Right lung (tissue), 10 donors: ENCODE results near the gene DENND1C. TPM values are rescaled to one million over a fixed set of nuclear protein-coding genes. Genes with fewer than 3 reads are reported as not detected.

Experiments
- DNase-seq, 2 donors: peaks; one replicate each; pipeline ENCODE4 v3.0.0-alpha.2; 2013
- long read RNA-seq, 8 donors: transcript quantifications; one replicate each; lab custom pipeline, GENCODE V29; 2026
- polyA plus RNA-seq, 5 donors: library from polyadenylated mRNA; unstranded; fragments of 120-200 nt; gene quantifications; one replicate each; pipeline versions ENCODE4 v1.2.1 to v1.2.3, GENCODE V29; 2013; ENCODE audit warnings: inconsistent platforms in 1 of 5, low replicate concordance in 1 of 5; ENCODE audit not compliant: insufficient read length in 5 of 5, insufficient read depth in 1 of 5

DENND1C gene, protein sequence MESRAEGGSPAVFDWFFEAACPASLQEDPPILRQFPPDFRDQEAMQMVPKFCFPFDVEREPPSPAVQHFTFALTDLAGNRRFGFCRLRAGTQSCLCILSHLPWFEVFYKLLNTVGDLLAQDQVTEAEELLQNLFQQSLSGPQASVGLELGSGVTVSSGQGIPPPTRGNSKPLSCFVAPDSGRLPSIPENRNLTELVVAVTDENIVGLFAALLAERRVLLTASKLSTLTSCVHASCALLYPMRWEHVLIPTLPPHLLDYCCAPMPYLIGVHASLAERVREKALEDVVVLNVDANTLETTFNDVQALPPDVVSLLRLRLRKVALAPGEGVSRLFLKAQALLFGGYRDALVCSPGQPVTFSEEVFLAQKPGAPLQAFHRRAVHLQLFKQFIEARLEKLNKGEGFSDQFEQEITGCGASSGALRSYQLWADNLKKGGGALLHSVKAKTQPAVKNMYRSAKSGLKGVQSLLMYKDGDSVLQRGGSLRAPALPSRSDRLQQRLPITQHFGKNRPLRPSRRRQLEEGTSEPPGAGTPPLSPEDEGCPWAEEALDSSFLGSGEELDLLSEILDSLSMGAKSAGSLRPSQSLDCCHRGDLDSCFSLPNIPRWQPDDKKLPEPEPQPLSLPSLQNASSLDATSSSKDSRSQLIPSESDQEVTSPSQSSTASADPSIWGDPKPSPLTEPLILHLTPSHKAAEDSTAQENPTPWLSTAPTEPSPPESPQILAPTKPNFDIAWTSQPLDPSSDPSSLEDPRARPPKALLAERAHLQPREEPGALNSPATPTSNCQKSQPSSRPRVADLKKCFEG
- polyA plus RNA-seq: 10 to 100 TPM; 14.6 to 23.3 (median 16.6) TPM
- long read RNA-seq, donor 1: 0 reads
- long read RNA-seq, donor 2: 0 reads
- long read RNA-seq, donor 3, partial matches to known transcripts: 0 of 1 reads
- long read RNA-seq, donor 3, other reads (novel, unspliced or antisense): 0 of 1 reads
- long read RNA-seq, donor 4, partial matches to known transcripts: 8 of 8 reads
- long read RNA-seq, donor 4, other reads (novel, unspliced or antisense): 0 of 8 reads
- long read RNA-seq, donor 5: 0 reads
- long read RNA-seq, donor 6: 0 reads
- long read RNA-seq, donor 7: 0 reads
- long read RNA-seq, donor 8, partial matches to known transcripts: 6 of 6 reads
- long read RNA-seq, donor 8, other reads (novel, unspliced or antisense): 0 of 6 reads

DNA sequence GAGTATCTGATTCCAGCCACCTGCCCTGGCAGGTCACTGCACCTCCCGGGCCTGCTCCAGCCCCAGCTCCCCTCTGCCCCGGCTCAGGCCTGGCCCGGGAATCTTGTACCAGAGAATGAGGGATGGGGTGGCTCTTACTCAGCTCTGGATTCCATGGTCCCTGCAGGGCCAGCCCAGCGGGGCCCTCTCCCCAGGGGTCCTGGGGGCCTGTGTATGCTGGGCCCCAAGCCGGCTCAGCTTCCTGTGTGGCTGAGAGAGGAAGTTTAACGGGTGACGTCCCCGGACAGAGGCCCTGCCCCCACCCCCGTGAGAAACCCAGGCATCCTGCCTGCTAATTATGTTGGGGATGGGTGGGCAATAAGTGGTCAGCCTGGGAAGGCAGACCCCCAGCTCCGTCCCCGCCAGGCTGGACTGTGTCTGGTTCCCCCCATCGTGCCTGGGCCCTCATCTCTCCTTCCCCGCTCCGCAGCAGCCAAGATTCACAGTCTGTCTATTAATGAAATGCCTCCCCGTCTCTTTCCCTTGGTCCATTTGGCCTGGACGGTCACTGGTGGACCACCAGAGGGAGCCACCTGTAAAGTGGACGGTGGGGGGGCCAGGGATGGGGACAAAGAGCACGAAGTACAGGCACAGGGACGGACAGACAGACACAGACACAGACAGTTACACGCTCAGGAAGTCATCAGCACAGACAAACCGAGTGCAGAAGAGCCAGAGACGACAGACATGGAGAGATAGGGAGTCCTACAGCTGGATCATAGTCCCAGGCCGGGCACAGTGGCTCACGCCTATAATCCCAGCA, at the start of gene DENND1C:
Gene DENND1C, minus strand, starts transcription at position 247 of the 802 bp plus-strand sequence. Its CDS starts 92 bp downstream, at position 155.
- DNase-seq: no peak

DNA sequence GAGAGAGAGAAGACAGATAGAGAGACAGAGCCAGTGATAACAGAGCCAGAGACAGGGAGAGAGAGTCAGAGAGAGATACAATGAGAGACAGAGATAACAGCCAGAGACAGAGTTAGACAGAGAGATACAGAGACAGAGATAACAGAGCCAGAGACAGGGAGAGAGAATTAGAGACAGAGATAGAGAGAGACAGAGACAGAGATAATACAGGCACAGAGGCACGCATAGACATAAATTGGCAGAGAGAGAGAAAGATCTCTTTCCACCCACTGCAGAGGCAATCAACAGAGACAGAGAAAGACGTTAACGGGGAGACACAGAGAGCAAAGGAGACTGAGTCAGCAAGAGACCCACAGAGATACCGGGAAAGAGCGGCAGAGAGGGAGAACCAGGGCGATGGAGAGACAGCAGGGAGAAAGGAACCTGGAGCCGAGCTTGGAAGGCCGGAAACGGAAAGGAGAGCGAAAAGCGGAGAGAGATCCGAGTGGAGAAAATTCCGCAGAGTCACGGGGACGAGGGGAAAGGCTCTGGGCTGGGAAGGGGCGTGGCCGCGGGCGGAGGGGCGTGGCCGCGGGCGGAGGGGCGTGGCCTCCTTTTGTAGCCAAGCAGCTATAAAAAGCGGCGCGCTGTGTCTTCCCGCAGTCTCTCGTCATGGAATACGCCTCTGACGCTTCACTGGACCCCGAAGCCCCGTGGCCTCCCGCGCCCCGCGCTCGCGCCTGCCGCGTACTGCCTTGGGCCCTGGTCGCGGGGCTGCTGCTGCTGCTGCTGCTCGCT, 49.0 kb upstream of the DENND1C start, which contains the start of gene TNFSF9:
Gene TNFSF9, plus strand, starts transcription at position 641 of the 777 bp plus-strand sequence. Its CDS starts 11 bp downstream, at position 652.
- DNase-seq: peak; percentile 85 to 87

DNA sequence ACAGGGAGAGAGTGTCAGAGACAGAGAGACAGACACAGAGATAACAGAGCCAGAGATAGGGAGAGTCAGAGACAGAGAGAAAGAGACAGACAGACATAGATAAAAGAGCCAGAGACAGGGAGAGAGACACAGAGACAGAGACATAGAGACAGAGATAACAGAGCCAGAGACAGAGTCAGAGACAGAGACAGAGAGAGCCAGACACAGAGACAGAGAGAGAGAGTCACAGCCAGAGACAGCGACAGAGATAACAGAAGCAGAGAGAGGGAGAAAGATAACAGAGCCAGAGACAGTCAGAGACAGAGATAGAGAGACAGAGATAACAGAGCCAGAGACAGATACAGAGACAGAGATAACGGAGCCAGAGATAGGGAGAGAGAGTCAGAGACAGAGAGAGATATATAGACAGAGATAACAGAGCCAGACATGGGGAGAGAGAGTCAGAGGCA, 48.4 kb upstream of the DENND1C start:
- no peak for DNase-seq

DNA sequence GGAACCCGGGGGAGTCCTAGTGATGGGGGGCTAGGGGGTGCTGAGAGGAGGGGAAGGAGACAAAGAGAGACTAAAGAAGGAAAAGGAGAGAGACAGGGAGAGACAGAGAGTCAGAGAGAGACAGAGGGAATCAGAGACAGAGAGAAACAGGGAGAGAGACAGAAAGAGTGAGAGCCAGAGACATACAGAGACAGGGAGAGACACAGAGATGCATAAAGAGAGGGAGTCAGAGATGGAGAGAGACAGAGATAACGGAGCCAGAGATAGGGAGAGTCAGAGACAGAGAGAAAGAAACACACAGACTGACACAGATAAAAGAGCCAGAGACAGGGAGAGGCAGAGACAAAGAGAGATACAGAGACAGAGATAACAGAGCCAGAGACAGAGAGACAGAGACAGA, 47.8 kb upstream of the DENND1C start:
- DNase-seq: no peak

DNA sequence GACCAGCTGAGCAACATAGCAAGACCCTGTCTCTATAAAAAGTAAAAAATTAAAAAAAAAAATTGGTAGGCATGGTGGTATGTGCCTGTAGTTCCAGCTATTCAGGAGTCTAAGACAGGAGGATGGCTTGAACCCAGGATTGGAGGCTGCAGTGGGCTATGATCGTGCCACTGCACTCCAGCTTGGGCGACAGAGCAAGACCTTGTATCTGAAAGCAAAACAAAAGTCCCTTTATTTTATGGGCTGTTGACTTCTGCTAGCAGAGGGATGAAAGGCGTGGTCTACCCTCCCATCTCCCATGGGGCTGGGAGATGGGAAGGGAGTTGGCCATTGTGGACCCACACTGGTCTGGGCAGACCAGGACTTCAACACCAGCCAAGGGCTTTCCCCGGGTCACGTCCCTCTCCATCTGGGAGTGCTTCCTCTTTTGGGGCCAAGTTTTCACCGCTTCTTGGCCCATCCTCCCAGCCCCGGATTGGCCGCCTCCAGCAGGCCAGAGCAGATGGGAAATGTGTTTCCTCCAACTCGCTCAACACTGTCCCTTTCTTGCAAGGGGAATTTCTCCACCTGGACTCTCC, 47.0 kb upstream of the DENND1C start:
- peak in 1 of 2 donors; percentile 37 for DNase-seq

DNA sequence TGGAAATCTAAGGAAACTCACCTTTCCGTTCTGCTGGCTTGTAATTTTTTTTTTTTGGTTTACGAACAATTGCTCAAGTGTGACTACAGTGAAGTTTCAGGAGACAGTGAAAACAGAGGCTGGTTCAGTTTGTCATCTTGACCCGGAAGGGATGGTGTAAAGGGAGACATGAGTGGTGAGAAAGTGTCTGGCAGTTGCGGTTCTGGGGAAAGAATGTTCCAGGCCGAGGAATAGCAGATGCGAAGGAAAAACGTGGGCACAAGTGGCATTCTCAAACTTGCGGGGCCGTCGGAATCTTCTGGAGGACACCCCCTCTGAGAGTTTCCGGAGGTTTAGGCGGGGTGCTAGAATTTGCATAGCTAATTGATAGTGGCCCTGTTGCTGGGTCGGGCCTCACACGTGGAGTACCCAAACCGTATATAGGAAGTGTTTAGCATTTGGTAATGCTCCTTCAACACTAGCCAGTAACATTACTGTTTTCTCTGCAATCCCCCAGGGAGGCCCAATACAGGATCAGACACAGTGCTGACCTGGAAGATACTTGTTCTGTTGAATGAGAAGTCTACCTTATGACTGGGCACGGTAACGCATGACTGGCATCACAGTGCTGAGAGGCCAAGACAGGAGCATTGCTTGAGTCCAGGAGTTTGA, 46.4 kb upstream of the DENND1C start:
- DNase-seq: no peak

DNA sequence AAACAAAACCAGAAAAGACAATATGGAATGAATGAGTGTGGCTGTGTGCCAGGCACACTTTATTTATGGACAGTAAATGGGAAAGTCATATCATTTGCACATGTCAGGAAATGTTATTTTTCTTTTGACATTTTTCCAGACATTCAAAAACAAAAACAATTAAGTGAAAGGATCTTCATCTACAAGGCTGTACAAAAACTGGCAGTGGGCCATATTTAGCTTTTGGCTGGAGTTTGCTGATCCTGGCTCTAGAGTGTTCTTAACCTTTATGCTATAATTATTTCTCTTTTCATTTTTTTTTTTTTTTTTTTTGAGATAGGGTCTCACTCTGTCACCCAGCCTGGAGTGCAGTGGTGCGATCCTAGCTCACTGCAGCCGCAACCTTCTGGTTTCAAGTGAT, 42.7 kb upstream of the DENND1C start:
- peak; percentile 67 to 73 for DNase-seq

DNA sequence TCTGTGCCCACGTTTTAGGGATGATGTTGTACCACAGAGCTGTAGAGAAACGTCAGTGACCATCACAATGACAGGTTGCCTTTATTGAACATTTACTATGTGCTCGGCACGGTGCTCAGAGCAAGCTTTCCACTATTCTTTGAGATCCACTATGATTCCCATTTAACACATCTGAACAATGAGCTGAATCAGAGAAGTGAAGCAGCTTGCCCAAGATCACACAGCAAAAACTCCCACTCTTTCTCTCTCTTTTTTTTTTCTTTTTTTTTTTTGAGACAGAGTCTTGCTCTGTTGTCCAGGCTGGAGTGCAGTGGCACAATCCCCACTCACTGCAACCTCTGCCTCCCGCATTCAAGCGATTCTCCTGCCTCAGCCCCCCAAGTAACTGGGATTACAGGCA, 41.1 kb upstream of the DENND1C start:
- no peak for DNase-seq

DNA sequence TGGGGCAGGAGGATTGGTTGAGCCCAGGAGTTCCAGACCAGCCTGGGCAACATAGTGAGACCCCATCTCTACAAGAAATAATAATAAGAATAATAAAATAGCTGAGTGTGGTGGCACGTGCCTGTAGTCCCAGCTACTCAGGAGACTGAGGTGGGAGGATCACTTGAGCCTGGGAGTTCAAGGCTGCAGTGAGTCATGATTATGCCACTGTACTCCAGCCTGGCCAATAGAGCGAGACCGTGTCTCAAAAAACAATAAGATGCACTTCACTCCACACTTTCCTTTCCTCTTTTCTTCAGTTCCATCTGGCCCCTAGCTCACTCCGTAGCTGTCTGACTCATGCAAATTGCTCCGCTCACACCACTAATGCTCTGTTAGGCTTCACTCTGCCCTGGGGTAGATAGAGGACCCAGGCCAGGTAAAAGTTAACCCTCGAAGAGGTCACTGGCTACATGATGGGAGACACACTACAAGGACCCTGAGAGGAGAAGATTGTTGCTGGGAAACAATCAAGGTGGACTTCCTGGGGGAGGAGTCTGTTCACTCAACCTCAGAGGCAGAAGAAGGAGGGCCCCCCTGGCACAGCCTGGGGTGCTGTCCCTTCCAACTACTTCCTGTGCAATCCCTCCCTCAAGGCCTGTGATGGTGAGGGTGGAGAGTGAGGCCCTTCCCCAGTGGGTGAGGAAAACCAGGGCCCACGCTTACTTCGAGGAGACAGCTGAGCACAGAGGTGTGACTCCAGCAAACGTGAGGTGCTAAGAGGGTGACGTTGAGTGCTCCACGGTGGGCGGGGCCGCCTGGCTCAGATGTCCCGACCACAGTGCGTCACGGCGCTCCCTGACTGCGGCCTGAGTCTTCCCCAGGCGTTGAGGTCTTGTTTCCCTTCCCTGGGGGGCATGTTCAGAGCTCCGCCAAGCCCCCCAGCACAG, 40.4 kb upstream of the DENND1C start:
- DNase-seq: no peak

DNA sequence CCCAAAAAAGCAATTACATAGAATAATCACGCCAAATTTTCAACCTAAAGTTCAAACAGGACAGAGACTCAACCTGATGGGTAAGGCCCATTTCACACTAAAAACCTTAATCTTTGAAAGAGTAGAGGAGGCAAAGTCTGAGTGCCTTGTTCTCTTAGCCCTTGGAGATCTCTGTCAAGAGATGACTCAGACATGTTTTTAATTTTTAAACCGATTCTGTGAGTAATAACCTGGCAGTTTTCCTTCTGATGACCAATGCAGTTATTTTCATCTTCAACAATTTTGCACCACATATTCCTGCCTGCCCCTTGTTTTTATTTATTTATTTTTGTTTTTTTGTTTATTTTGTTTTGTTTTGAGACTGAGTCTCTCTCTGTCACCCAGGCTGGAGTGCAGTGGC, 37.7 kb upstream of the DENND1C start:
- no peak for DNase-seq

DNA sequence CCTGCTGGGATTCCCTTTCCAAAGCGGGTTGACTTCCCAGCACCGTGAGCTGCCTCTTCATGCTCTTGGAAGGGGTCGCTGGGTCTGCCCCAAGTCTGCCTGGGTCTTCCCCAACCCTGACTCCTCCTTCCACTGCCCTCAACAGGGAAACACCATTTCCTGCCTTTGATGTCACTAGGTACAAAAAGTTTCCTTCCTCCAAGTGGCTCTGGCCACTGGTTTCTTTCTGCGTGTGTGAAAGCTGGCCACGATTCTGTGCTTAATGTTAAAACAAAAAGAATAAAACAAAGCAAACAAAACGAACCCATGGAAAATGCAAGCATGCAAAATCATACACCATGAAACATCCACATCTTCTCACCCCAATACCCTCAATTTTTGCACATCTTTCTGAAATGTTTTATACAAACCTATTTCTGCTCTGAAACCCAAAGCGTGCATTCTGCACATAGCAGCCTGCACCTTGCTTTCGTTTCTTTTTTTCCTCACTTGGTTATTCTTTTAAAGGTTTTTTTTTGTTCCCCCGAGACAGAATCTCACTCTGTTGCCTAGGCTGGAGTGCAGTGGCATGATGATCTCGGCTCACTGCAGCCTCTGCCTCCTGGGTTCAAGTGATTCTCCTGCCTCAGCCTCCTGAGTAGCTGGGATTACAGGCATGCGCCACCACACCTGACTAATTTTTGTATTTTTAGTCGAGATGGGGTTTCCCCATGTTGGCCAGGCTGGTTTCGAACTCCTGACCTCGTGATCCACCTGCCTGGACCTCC, 36.7 kb upstream of the DENND1C start:
- no peak for DNase-seq

DNA sequence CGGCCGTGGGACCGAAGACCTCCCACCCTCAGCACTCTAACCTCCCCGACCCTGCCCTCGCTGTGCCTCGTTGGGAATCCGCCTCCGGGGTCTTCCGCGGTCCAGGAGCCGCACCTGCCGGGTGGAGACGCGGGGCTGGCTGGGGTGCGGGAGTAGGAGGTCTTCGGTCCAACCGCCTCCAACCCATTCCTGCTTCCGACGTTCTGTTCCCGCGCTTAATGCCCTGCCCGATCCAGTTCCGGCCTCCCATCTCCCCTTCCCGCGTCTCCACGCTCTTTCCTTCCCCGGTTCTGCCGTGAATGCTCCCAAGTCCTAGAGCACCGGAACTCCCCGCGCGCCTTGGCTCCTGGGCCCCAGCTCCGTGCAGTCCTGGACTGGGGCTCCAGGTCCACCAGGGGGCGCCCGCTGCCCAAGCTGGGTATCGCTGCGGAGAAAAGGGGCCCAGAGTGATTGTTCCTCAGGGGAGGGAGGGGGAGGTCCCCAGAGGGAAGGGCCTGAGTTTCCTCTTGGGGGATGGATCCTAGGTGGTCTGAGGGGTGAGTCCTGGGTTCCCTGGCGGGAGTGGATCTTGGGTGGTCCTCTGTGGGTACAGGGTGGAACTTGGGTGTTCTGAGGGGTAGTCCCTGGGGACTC, 35.2 kb upstream of the DENND1C start:
- peak; percentile 81 to 82 for DNase-seq

DNA sequence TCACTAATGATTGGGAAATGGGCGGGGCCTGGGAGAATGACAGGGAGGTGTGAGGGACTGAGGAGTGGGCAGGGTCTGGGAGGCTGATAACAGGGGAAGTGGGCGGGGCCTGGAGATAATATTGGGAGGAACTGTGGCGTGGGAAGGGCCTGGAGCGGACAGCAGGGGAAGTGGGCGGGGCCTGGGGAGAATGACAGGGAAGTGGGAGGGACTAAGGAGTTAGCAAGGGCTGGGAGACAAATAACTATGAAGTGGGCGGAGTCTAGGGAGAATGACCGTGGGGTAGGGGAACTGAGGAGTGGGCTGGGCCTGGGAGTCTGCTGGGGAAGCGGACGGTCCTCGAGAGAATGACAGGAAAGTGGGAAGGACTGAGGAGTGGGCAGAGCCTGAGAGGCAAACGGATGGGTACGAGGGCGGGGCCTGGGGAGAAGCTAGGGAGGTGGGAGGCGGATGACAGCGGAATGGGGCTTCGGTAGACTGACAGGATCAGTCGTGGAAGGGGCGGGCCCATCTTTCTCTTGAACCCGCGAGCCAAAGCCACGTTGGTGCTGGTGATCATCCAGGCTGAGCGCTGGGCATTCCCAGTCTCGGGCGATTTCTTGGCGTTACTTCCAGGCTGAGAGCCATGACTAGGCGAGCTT, 34.6 kb upstream of the DENND1C start:
- peak; percentile 85 to 88 for DNase-seq

DNA sequence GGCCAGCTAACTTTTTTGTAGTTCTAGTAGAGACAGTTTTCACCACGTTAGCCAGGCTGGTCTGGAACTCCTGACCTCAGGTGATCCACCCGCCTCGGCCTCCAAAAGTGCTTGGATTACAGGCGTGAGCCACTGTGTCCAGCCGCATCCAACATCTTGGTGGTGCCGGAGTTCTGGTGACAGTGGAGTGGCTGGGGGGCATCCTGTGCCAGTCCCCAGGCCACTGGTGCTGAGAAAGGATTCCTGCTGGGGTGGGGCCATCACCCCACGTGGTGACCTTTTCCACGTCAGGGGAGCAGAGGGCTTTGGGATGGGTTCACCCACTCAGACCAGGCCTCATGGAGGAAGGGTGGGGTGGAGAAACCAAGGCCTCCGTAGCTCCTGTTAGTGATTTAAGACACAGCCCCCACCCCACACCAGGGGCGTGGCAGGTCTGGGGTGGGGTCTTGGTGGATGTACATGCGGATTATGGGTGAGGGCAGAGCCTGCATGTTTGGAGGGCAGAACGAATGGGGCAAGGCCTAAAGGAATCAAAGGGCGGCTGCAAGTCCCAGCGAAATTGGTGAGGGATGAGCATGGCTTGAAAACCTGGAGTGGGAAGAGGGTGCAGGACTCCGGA, 33.4 kb upstream of the DENND1C start:
- no peak for DNase-seq

DNA sequence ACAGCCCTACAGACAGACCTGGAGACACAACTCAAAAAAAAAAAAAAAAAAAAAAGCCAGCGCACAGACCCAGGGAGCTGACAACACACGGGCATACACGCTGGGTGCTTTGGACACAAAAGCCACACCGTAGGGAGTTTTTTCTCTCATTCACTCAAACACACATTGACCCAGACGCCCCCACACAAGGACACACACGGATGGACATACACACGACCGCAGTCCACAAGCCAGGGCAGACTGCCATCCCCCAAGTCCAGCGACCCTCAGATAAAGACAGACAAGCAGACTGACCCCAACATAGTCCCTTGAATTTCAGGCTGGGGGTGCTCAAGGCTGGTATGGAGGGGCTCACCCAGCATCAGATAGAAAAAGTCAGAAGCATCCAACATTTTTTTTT, 32.5 kb upstream of the DENND1C start:
- no peak for DNase-seq

DNA sequence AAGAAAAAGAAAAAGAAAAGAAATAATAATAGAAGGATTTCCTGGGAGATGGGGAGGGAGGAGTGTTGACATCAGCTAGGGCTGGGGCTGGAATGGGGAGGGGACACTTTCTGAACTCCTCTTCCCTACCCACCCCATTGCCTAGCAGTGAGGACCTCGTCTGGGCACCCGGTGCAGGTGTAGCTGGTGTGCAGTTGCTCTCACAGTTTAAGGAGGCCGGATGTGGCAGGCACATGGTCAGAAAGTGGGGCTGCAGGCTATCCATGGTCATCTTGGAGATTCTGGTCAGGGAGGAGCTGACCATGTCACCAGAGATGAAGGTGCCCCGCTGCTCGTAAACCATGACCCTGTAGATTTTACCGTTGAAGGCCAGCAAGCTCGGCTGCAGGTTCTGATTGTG, 29.0 kb upstream of the DENND1C start:
- no peak for DNase-seq
